Retinal pigment epithelial cell (primary cell): Measurements from ENCODE around the gene TINAGL1.

Source experiments
- DNase-seq: peaks from one replicate; pipeline ENCODE4 v3.0.0-alpha.2; 2010; ENCODE audit warnings: low read depth
- H3K4me3 ChIP-seq: 2 replicates; pipeline ENCODE4 v1.5.1; 2011; ENCODE audit warnings: mild to moderate bottlenecking, low read length, control low read depth, moderate library complexity
- CTCF ChIP-seq: conservative IDR thresholded peaks from 2 replicates; pipeline ENCODE4 v1.5.1; 2011; ENCODE audit warnings: low read depth, low read length, control low read depth, inconsistent platforms

Gene TINAGL1

DNA sequence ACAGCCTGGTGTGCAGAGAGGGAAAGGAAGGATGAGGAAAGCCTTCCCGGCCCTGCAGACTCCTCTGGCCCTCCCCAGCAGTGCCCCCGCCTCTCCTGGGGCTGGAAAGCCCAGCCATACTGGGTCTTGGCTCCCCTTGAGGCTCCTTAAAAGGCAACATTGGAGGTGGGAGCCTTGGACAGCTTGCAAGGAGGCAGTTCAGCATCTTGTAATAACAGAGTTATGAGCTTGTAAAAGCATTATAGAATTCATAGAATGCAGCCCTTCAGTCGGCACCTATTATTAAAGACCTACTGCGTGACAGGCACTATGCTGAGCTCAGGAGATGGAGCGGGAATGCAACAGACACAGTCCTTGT is 4.2 kb downstream of the TINAGL1 start:
- no peak for TF ChIP-seq CTCF
- no peak for DNase-seq
- no peak overlapping the region for H3K4me3 ChIP-seq

GRCh38 chr1:31580891-31581603 is 4.7 kb downstream of the TINAGL1 start:
- TF ChIP-seq CTCF: no peak
- DNase-seq: no peak
- H3K4me3 ChIP-seq: no peak overlapping the region

DNA sequence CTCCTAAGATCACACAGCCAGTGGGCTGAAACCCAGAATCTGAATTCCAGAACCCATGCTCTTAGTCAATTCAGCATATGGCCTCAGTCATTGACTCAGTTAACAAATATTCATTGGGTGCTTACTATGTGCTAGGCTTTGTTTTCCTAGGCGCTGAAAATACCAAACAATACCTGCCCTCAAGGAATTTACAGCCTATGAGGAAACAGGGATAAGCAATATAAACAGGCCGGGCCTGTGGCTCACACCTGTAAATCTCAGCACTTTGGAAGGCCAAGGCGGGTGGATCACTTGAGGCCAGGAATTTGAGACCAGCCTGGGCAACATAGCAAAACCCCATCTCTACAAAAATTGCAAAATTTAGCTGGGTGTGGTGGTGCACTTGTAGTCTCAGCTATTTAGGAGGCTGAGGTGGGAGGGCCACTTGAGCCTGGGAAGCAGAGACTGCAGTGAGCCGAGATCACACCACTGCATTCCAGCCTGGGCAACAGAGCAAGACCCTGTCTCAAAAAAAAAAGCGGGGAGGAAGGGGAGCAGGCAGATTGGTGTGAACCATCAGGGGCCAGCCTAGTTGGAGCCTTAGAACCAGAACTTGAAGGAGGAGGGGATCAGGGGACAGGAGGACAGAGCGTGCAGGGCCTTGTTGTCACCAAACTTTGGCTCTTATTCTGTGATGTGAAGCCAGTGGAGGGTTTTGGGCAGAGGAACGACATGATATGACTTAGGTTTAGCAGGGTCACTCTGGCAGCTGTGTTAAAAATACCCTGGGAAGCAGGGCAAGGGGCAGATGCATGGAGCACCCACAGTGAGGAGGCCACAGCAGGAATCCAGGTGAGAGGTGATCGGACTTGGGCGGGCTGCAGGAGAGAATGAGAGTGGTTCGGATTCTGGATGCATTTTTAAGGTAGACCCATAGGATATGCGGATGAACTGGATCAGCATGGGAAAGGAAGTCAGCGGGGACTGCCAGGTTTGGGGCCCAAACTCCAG is 5.8 kb downstream of the TINAGL1 start:
- no peak for TF ChIP-seq CTCF
- no peak for DNase-seq

GRCh38 chr1:31583082-31583994 is 7.0 kb downstream of the TINAGL1 start:
- DNase-seq: no peak
- no peak for TF ChIP-seq CTCF
- H3K4me3 ChIP-seq: no peak overlapping the region

More for the DNA sequence above, 5.8 kb downstream of the TINAGL1 start:
- H3K4me3 ChIP-seq: no peak overlapping the region

DNA sequence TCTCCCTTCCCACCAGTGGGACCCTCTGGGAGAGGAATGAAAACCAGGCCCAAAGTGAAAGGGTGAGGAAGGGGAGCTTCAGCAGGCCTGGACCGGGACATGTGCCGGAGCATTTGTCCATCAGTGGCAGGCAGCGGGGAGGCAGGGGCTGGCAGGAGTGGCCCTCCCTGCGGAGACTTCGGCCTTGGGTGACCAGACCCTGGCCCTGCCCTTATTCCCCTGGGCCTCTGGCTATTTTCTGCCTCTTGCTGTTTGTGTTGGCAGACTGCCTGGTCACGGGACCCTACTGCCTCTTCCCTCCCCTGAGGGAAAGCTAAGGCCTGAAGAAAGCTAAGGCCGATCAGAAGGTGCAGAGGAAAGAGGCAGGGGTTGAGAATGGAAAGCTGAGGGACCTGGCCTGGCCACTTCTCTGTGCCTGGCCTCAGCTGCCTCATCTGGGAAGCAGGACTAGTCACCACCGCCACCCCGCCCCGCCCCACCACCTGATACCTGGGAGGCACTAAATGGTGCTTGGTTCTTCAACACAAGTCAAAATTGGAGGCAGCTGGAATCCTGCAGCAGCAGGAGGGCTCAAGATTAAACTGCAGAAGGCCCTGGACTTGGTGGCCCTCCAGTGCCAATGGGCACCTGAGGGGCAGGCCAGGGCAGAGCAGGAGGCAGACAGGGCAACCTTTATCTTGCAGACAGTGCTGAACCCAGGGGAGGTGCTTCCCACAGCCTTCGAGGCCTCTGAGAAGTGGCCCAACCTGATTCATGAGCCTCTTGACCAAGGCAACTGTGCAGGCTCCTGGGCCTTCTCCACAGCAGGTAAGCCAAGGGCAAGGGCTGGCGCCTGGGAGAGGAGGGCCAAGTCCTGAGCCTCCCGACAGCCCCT is 7.9 kb downstream of the TINAGL1 start:
- DNase-seq: peak; percentile 56
- H3K4me3 ChIP-seq: no peak overlapping the region

More for the DNA sequence above, 7.9 kb downstream of the TINAGL1 start:
- no peak for TF ChIP-seq CTCF
